CD14-positive monocyte (primary cell): Measurements from ENCODE around the gene SLC4A1AP. TPM values are rescaled to one million over a fixed set of nuclear protein-coding genes. Genes with fewer than 3 reads are reported as not detected.

Experiments
- DNase-seq, 3 donors: peaks; one replicate each; pipeline ENCODE4 v3.0.0-alpha.2; 2011 to 2022
- H2AFZ ChIP-seq: 2 replicates; pipeline ENCODE4 v1.6.0; 2012; ENCODE audit warnings: mild to moderate bottlenecking, low read depth, low read length, inconsistent platforms; ENCODE audit not compliant: insufficient read depth, poor library complexity, severe bottlenecking
- H3K27ac ChIP-seq, 2 donors: 1 replicate in 1 of 2; 2 replicates in 1 of 2; pipeline ENCODE4 v1.5.1; 2012 to 2013; ENCODE audit warnings: low read length in 2 of 2, control low read depth in 1 of 2, inconsistent platforms in 1 of 2, low read depth in 1 of 2, mild to moderate bottlenecking in 1 of 2
- H3K27me3 ChIP-seq, 2 donors: one replicate each; pipeline versions ENCODE4 v1.6.0 to v1.6.1; 2011 to 2013; ENCODE audit warnings: low read length in 2 of 2; ENCODE audit not compliant: control insufficient read depth in 2 of 2, insufficient read depth in 2 of 2
- H3K36me3 ChIP-seq, 2 donors: replicated peaks in 1 of 2; 1 replicate in 1 of 2; 2 replicates in 1 of 2; pipeline versions ENCODE4 v1.5.1 to v1.6.1; 2012 to 2013; ENCODE audit warnings: low read length in 2 of 2, control low read depth in 1 of 2, inconsistent platforms in 1 of 2, mild to moderate bottlenecking in 1 of 2; ENCODE audit not compliant: insufficient read depth in 2 of 2, control insufficient read depth in 1 of 2
- H3K4me1 ChIP-seq, 2 donors: 1 replicate in 1 of 2; 2 replicates in 1 of 2; pipeline versions ENCODE4 v1.5.1 to v1.6.1; 2012 to 2013; ENCODE audit warnings: low read length in 2 of 2, control low read depth in 1 of 2, inconsistent platforms in 1 of 2, mild to moderate bottlenecking in 1 of 2, moderate library complexity in 1 of 2; ENCODE audit not compliant: insufficient read depth in 2 of 2, control insufficient read depth in 1 of 2
- H3K4me2 ChIP-seq: replicated peaks from 2 replicates; pipeline ENCODE3; 2012; ENCODE audit warnings: low read length, moderate library complexity, mild to moderate bottlenecking; ENCODE audit not compliant: poor library complexity, severe bottlenecking; ENCODE audit errors: extremely low read depth
- H3K4me3 ChIP-seq, 3 experiments: fragments of 200-600 bp in 1 of 3; sonication (generic) in 1 of 3; replicated peaks in 1 of 3; 1 replicate in 2 of 3; 2 replicates in 1 of 3; pipeline ENCODE4 v1.5.1; 2011 to 2013; ENCODE audit warnings: low read length in 3 of 3, mild to moderate bottlenecking in 3 of 3, control low read depth in 2 of 3, low read depth in 2 of 3, inconsistent platforms in 1 of 3, moderate library complexity in 1 of 3
- H3K79me2 ChIP-seq: 2 replicates; pipeline ENCODE4 v1.6.0; 2012; ENCODE audit warnings: mild to moderate bottlenecking, control low read depth, inconsistent platforms, low read length, moderate library complexity; ENCODE audit not compliant: insufficient read depth
- H3K9ac ChIP-seq: 2 replicates; pipeline ENCODE4 v1.6.0; 2017; ENCODE audit warnings: low read length, mild to moderate bottlenecking; ENCODE audit not compliant: insufficient read depth, poor library complexity, severe bottlenecking
- H3K9me3 ChIP-seq, 2 donors: replicated peaks in 1 of 2; 1 replicate in 1 of 2; 2 replicates in 1 of 2; pipeline versions ENCODE4 v1.5.1 to v1.6.1; 2012 to 2013; ENCODE audit warnings: low read length in 2 of 2, control low read depth in 1 of 2; ENCODE audit not compliant: control insufficient read depth in 1 of 2, insufficient read depth in 1 of 2
- H4K20me1 ChIP-seq: 2 replicates; pipeline ENCODE4 v1.6.0; 2012; ENCODE audit warnings: mild to moderate bottlenecking, low read length, control low read depth, moderate library complexity; ENCODE audit not compliant: insufficient read depth
- H3K27ac Mint-ChIP-seq, 7 donors: one replicate each; pipeline ENCODE4 v1.8.0; 2020; ENCODE audit warnings: mild to moderate bottlenecking in 7 of 7, mixed read lengths in 7 of 7, moderate library complexity in 6 of 7, inconsistent platforms in 2 of 7
- H3K27me3 Mint-ChIP-seq, 3 donors: one replicate each; pipeline ENCODE4 v1.8.0; 2021 to 2022; ENCODE audit warnings: low read depth in 3 of 3, mild to moderate bottlenecking in 3 of 3, mixed read lengths in 3 of 3, moderate library complexity in 3 of 3, inconsistent platforms in 1 of 3
- H3K36me3 Mint-ChIP-seq, 2 donors: one replicate each; pipeline ENCODE4 v1.8.0; 2020; ENCODE audit warnings: mixed read lengths in 2 of 2, inconsistent platforms in 1 of 2, mild to moderate bottlenecking in 1 of 2
- H3K4me1 Mint-ChIP-seq: one replicate; pipeline ENCODE4 v1.8.0; 2020; ENCODE audit warnings: mild to moderate bottlenecking, mixed read lengths
- H3K4me3 Mint-ChIP-seq, 2 donors: one replicate each; pipeline ENCODE4 v1.8.0; 2020; ENCODE audit warnings: mild to moderate bottlenecking in 2 of 2, mixed read lengths in 2 of 2, moderate library complexity in 1 of 2
- H3K9me3 Mint-ChIP-seq, 7 donors: one replicate each; pipeline ENCODE4 v1.8.0; 2020 to 2022; ENCODE audit warnings: mixed read lengths in 7 of 7, mild to moderate bottlenecking in 6 of 7, moderate library complexity in 6 of 7, inconsistent platforms in 2 of 7
- WGBS: methylation state at CpG from one replicate; pipeline ENCODE4 v1.1.5; 2013; ENCODE audit warnings: missing lambda C conversion rate; ENCODE audit not compliant: insufficient coverage; 5-methylcytosine and 5-hydroxymethylcytosine counted together
- intact Hi-C, 2 donors: fragments of 100-400 bp; cut with micrococcal nuclease; formaldehyde crosslinking; loops; one replicate each; pipeline versions ENCODE4 v1.15.0 to v1.15.1; 2023
- polyA plus RNA-seq, 3 donors: library from polyadenylated mRNA; depleted of rRNA in 1 of 3; unstranded in 2 of 3; stranded (reverse) in 1 of 3; fragments of 300-500 nt in 2 of 3; fragments of >200 nt in 1 of 3; fragmentation: Illumina TruSeq in 2 of 3; gene quantifications; 1 replicate in 2 of 3; 2 replicates in 1 of 3; pipeline ENCODE4 v1.2.3, GENCODE V29; 2012 to 2021
- TF ChIP-seq, protein P1 (sequence below): fragments of 200-600 bp; IDR thresholded peaks from one replicate; pipeline ENCODE4 v1.8.0; 2022; ENCODE audit warnings: antibody characterized with exemption, mild to moderate bottlenecking

The SLC4A1AP gene
- polyA plus RNA-seq, 3 donors, result 12.7 to 24.9 (median 18.3) TPM

GRCh38 chr2:27713201-27713600 is 49.5 kb downstream of the SLC4A1AP start:
- 100% methylated on average over 4 of the region's 5 CpGs for WGBS
- no peak overlapping the region for H2AFZ ChIP-seq
- Mint-ChIP-seq H3K9me3 (peaks cover 0 to 14% (median 3%) of the 10 kb centered on the region in 7 donors), H3K4me1 (peaks cover 16% of the 10 kb centered on the region), H3K27ac (peak overlapping the region in 1 of 7 donors; percentile 5), H3K36me3 (peaks cover 0 to 14% of the 10 kb centered on the region in 2 donors), H3K27me3 (peaks cover 40 to 42% (median 40%) of the 10 kb centered on the region in 3 donors), H3K4me3 (no peak overlapping the region)
- peaks cover 0 to 5% of the 10 kb centered on the region in 2 donors for H3K9me3 ChIP-seq
- DNase-seq, result no peak
- no peaks in the 10 kb centered on the region for H3K79me2 ChIP-seq
- no peak overlapping the region for H3K9ac ChIP-seq
- H3K27me3 ChIP-seq, result peaks cover 31 to 35% of the 10 kb centered on the region in 2 donors
- H3K27ac ChIP-seq, result no peak overlapping the region
- H4K20me1 ChIP-seq, result no peaks in the 10 kb centered on the region
- intact Hi-C loops, result no loop called here
- H3K4me1 ChIP-seq, result peaks cover 6 to 7% of the 10 kb centered on the region in 2 donors
- no peaks in the 10 kb centered on the region for H3K36me3 ChIP-seq
- no peak overlapping the region for H3K4me3 ChIP-seq
- TF ChIP-seq, protein P1, sequence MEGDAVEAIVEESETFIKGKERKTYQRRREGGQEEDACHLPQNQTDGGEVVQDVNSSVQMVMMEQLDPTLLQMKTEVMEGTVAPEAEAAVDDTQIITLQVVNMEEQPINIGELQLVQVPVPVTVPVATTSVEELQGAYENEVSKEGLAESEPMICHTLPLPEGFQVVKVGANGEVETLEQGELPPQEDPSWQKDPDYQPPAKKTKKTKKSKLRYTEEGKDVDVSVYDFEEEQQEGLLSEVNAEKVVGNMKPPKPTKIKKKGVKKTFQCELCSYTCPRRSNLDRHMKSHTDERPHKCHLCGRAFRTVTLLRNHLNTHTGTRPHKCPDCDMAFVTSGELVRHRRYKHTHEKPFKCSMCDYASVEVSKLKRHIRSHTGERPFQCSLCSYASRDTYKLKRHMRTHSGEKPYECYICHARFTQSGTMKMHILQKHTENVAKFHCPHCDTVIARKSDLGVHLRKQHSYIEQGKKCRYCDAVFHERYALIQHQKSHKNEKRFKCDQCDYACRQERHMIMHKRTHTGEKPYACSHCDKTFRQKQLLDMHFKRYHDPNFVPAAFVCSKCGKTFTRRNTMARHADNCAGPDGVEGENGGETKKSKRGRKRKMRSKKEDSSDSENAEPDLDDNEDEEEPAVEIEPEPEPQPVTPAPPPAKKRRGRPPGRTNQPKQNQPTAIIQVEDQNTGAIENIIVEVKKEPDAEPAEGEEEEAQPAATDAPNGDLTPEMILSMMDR, result no peak
- no peak overlapping the region for H3K4me2 ChIP-seq

GRCh38 chr2:27714053-27714452 is 50.4 kb downstream of the SLC4A1AP start:
- Histone ChIP-seq H2AFZ (no peak overlapping the region), H3K27me3 (peaks cover 31 to 35% of the 10 kb centered on the region in 2 donors), H3K36me3 (no peaks in the 10 kb centered on the region), H3K9ac (no peak overlapping the region), H3K27ac (no peak overlapping the region), H3K4me3 (no peak overlapping the region), H3K4me2 (no peak overlapping the region), H3K9me3 (peaks cover 0 to 5% of the 10 kb centered on the region in 2 donors), H4K20me1 (no peaks in the 10 kb centered on the region), H3K4me1 (peaks cover 6 to 7% of the 10 kb centered on the region in 2 donors), H3K79me2 (no peaks in the 10 kb centered on the region)
- Mint-ChIP-seq H3K36me3 (peaks cover 0 to 14% of the 10 kb centered on the region in 2 donors), H3K9me3 (peaks cover 0 to 14% (median 3%) of the 10 kb centered on the region in 7 donors), H3K4me1 (peaks cover 16% of the 10 kb centered on the region), H3K27me3 (peaks cover 41 to 47% (median 43%) of the 10 kb centered on the region in 3 donors), H3K4me3 (peak overlapping the region in 1 of 2 donors; percentile 82), H3K27ac (no peak overlapping the region)
- WGBS, result 96% methylated on average over 4 of the region's 8 CpGs
- TF ChIP-seq, protein P1, result no peak
- DNase-seq, result no peak
- intact Hi-C loops, result no loop called here
